GM03348 (cell line): ENCODE results near the gene RELL1.

Source experiments
- DNase-seq: peaks from one replicate; pipeline ENCODE4 v3.0.0; 2012; ENCODE audit warnings: low spot score

RELL1 gene

GRCh38 chr4:37635155-37635554 lies 51.0 kb downstream of the RELL1 start:
- DNase-seq: no peak

- no peak for DNase-seq
Observed at GRCh38 chr4:37634180-37634579, 52.0 kb downstream of the RELL1 start.

- peak; percentile 13 for DNase-seq
Observed at GRCh38 chr4:37632836-37633235, 53.3 kb downstream of the RELL1 start.

GRCh38 chr4:37631551-37631950 lies 54.6 kb downstream of the RELL1 start:
- peak; percentile 55 for DNase-seq

GRCh38 chr4:37629713-37630112 lies 56.5 kb downstream of the RELL1 start:
- no peak for DNase-seq

GRCh38 chr4:37628977-37629609 lies 57.1 kb downstream of the RELL1 start:
- peak; percentile 82 for DNase-seq

- DNase-seq: no peak
Observed at GRCh38 chr4:37627263-37627662, 58.9 kb downstream of the RELL1 start.

GRCh38 chr4:37625499-37625898 lies 60.7 kb downstream of the RELL1 start:
- no peak for DNase-seq

- no peak for DNase-seq
Observed at GRCh38 chr4:37623940-37624339, 62.2 kb downstream of the RELL1 start.

GRCh38 chr4:37623125-37623524 lies 63.1 kb downstream of the RELL1 start:
- DNase-seq: no peak

- no peak for DNase-seq
Observed at GRCh38 chr4:37620176-37620575, 66.0 kb downstream of the RELL1 start.

- no peak for DNase-seq
Observed at GRCh38 chr4:37615720-37616063, 70.5 kb downstream of the RELL1 start.

- DNase-seq: no peak
Observed at GRCh38 chr4:37615059-37615719, 71.0 kb downstream of the RELL1 start.

GRCh38 chr4:37612811-37613210 lies 73.4 kb downstream of the RELL1 start:
- DNase-seq: no peak

- no peak for DNase-seq
Observed at GRCh38 chr4:37609626-37610025, 76.5 kb downstream of the RELL1 start.

- DNase-seq: no peak
Observed at GRCh38 chr4:37607018-37607417, 79.2 kb downstream of the RELL1 start.

GRCh38 chr4:37605843-37606565 lies 80.2 kb downstream of the RELL1 start:
- no peak for DNase-seq

- DNase-seq: peak; percentile 47
Observed at GRCh38 chr4:37604461-37604860, 81.7 kb downstream of the RELL1 start.

- no peak for DNase-seq
Observed at GRCh38 chr4:37603711-37604110, 82.5 kb downstream of the RELL1 start.

- peak; percentile 93 for DNase-seq
Observed at GRCh38 chr4:37603070-37603468, 83.1 kb downstream of the RELL1 start.

- DNase-seq: no peak
Observed at GRCh38 chr4:37602454-37603069, 83.6 kb downstream of the RELL1 start.

- peak; percentile 25 for DNase-seq
Observed at GRCh38 chr4:37601531-37601930, 84.6 kb downstream of the RELL1 start.
